ENCODE data around the gene HTR6. TPM values are rescaled to one million over a fixed set of nuclear protein-coding genes. Genes with fewer than 3 reads are reported as not detected.
A peak's percentile ranks its signal among the peaks of the same experiment; 100 is the strongest.

HTR6 gene
- total RNA-seq, 1 donor from 2014 or later: 0.16 TPM

GRCh38 chr1:19689085-19689757, 24.5 kb downstream of the HTR6 start:
- no peak for DNase-seq

- no peak for DNase-seq
Measured at GRCh38 chr1:19689856-19690255, 25.2 kb downstream of the HTR6 start.

GRCh38 chr1:19690342-19690741, 25.7 kb downstream of the HTR6 start:
- no peak for DNase-seq

GRCh38 chr1:19694298-19694697, 29.6 kb downstream of the HTR6 start:
- DNase-seq: no peak

- DNase-seq: no peak
Measured at GRCh38 chr1:19695772-19696171, 31.1 kb downstream of the HTR6 start.

GRCh38 chr1:19696820-19697219, 32.1 kb downstream of the HTR6 start:
- no peak for DNase-seq

GRCh38 chr1:19698181-19698580, 33.5 kb downstream of the HTR6 start:
- DNase-seq: no peak

- no peak for DNase-seq
Measured at GRCh38 chr1:19700079-19700777, 35.6 kb downstream of the HTR6 start.

- DNase-seq: no peak
Measured at GRCh38 chr1:19703280-19703679, 38.6 kb downstream of the HTR6 start.

GRCh38 chr1:19704247-19705113, 39.8 kb downstream of the HTR6 start:
- DNase-seq: peak; percentile 48

GRCh38 chr1:19705464-19705863, 40.8 kb downstream of the HTR6 start:
- no peak for DNase-seq

- no peak for DNase-seq
Measured at GRCh38 chr1:19706136-19706535, 41.5 kb downstream of the HTR6 start.

GRCh38 chr1:19708567-19709110, 44.0 kb downstream of the HTR6 start:
- DNase-seq: no peak

- no peak for DNase-seq
Measured at GRCh38 chr1:19709260-19709793, 44.7 kb downstream of the HTR6 start.

- no peak for DNase-seq
Measured at GRCh38 chr1:19710825-19711611, 46.3 kb downstream of the HTR6 start.

- DNase-seq: no peak
Measured at GRCh38 chr1:19712928-19713327, 48.3 kb downstream of the HTR6 start.

GRCh38 chr1:19715334-19716203, 50.9 kb downstream of the HTR6 start:
- peak; percentile 76 for DNase-seq

- no peak for DNase-seq
Measured at GRCh38 chr1:19717467-19717866, 52.8 kb downstream of the HTR6 start.

- no peak for DNase-seq
Measured at GRCh38 chr1:19720174-19720573, 55.5 kb downstream of the HTR6 start.

GRCh38 chr1:19720973-19721372, 56.3 kb downstream of the HTR6 start:
- no peak for DNase-seq

- no peak for DNase-seq
Measured at GRCh38 chr1:19723874-19724273, 59.2 kb downstream of the HTR6 start.

Data from occipital lobe (tissue), 2 donors.